Peyer's patch (tissue), 4 donors: ENCODE measurements around the gene KLHDC8A. TPM values are rescaled to one million over a fixed set of nuclear protein-coding genes. Genes with fewer than 3 reads are reported as not detected.

Experiments used
- DNase-seq, 3 donors: peaks; one replicate each; pipeline ENCODE4 v3.0.0-alpha.2; 2017 to 2019
- H3K27ac ChIP-seq, 4 donors: fragments of 200-600 bp; sonication (generic); one replicate each; pipeline ENCODE4 v1.5.1; 2016 to 2019
- H3K27me3 ChIP-seq, 2 donors: fragments of 200-600 bp; sonication (generic); one replicate each; pipeline ENCODE4 v1.5.1; 2019
- H3K36me3 ChIP-seq, 3 donors: fragments of 200-600 bp; sonication (generic); one replicate each; pipeline ENCODE4 v1.5.1; 2016 to 2019
- H3K4me1 ChIP-seq, 4 donors: fragments of 200-600 bp; sonication (generic); one replicate each; pipeline ENCODE4 v1.5.1; 2016 to 2019
- H3K4me3 ChIP-seq, 4 donors: fragments of 200-600 bp; sonication (generic); 1 replicate in 3 of 4; 2 replicates in 1 of 4; pipeline ENCODE4 v1.5.1; 2016 to 2019; ENCODE audit warnings: mild to moderate bottlenecking in 1 of 4
- H3K9me3 ChIP-seq, 4 donors: fragments of 200-600 bp; sonication (generic); one replicate each; pipeline ENCODE4 v1.5.1; 2016 to 2019; ENCODE audit warnings: mild to moderate bottlenecking in 1 of 4
- POLR2A ChIP-seq, 2 donors: fragments of 450-650 bp; IDR thresholded peaks; one replicate each; pipeline ENCODE4 v1.5.1; 2017; ENCODE audit warnings: antibody characterized with exemption in 2 of 2, mild to moderate bottlenecking in 2 of 2, moderate library complexity in 2 of 2
- total RNA-seq, 4 donors: library from RNA; depleted of rRNA; stranded (reverse); fragments of >200 nt; gene quantifications; one replicate each; pipeline ENCODE4 v1.1.0, GENCODE V29; 2016
- TF ChIP-seq, protein P1 (sequence below), 6 experiments: fragments of 450-650 bp in 4 of 6; fragments of 200-600 bp in 2 of 6; sonication (generic) in 1 of 6; IDR thresholded peaks; one replicate each; pipeline ENCODE4 v1.5.1; 2017 to 2019; ENCODE audit warnings: antibody characterized with exemption in 6 of 6, mild to moderate bottlenecking in 3 of 6, moderate library complexity in 1 of 6

The KLHDC8A gene
- total RNA-seq, 4 donors from 2014 or later: not detected

- Histone ChIP-seq H3K36me3 (no peaks in the 10 kb centered on the region), H3K4me1 (no peaks in the 10 kb centered on the region), H3K9me3 (no peaks in the 10 kb centered on the region), H3K27ac (no peak overlapping the region), H3K4me3 (no peak overlapping the region), H3K27me3 (no peaks in the 10 kb centered on the region)
- DNase-seq: no peak
- TF ChIP-seq, protein P1, sequence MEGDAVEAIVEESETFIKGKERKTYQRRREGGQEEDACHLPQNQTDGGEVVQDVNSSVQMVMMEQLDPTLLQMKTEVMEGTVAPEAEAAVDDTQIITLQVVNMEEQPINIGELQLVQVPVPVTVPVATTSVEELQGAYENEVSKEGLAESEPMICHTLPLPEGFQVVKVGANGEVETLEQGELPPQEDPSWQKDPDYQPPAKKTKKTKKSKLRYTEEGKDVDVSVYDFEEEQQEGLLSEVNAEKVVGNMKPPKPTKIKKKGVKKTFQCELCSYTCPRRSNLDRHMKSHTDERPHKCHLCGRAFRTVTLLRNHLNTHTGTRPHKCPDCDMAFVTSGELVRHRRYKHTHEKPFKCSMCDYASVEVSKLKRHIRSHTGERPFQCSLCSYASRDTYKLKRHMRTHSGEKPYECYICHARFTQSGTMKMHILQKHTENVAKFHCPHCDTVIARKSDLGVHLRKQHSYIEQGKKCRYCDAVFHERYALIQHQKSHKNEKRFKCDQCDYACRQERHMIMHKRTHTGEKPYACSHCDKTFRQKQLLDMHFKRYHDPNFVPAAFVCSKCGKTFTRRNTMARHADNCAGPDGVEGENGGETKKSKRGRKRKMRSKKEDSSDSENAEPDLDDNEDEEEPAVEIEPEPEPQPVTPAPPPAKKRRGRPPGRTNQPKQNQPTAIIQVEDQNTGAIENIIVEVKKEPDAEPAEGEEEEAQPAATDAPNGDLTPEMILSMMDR (IDR thresholded peaks at IDR 0.05): no peak
- no peak for TF ChIP-seq POLR2A (IDR thresholded peaks at IDR 0.05)
Observed at GRCh38 chr1:205332015-205332791, 24.5 kb downstream of the KLHDC8A start.

GRCh38 chr1:205330150-205330549 lies 26.6 kb downstream of the KLHDC8A start:
- no peak for DNase-seq

GRCh38 chr1:205329719-205330118 lies 27.0 kb downstream of the KLHDC8A start:
- Histone ChIP-seq H3K9me3 (no peaks in the 10 kb centered on the region), H3K36me3 (no peaks in the 10 kb centered on the region), H3K27ac (no peak overlapping the region), H3K4me1 (peaks cover 0 to 8% (median 7%) of the 10 kb centered on the region in 4 donors), H3K27me3 (no peaks in the 10 kb centered on the region), H3K4me3 (no peak overlapping the region)
- TF ChIP-seq, protein P1 (IDR thresholded peaks at IDR 0.05): no peak
- no peak for TF ChIP-seq POLR2A (IDR thresholded peaks at IDR 0.05)
- DNase-seq: no peak

More at GRCh38 chr1:205330150-205330549, 26.6 kb downstream of the KLHDC8A start:
- Histone ChIP-seq H3K4me1 (peaks cover 0 to 4% (median 3%) of the 10 kb centered on the region in 4 donors), H3K27me3 (no peaks in the 10 kb centered on the region), H3K27ac (no peak overlapping the region), H3K36me3 (no peaks in the 10 kb centered on the region), H3K9me3 (no peaks in the 10 kb centered on the region), H3K4me3 (no peak overlapping the region)
- no peak for TF ChIP-seq POLR2A (IDR thresholded peaks at IDR 0.05)
- TF ChIP-seq, protein P1 (IDR thresholded peaks at IDR 0.05): no peak

- no peak for DNase-seq
- H3K27me3 ChIP-seq: no peaks in the 10 kb centered on the region
- no peaks in the 10 kb centered on the region for H3K9me3 ChIP-seq
- peaks cover 0 to 12% (median 8%) of the 10 kb centered on the region in 4 donors for H3K4me1 ChIP-seq
- no peak for TF ChIP-seq POLR2A (IDR thresholded peaks at IDR 0.05)
- TF ChIP-seq, protein P1 (IDR thresholded peaks at IDR 0.05): no peak
- H3K27ac ChIP-seq: no peak overlapping the region
- no peaks in the 10 kb centered on the region for H3K36me3 ChIP-seq
- no peak overlapping the region for H3K4me3 ChIP-seq
Observed at GRCh38 chr1:205328476-205328875, 28.2 kb downstream of the KLHDC8A start.

DNA sequence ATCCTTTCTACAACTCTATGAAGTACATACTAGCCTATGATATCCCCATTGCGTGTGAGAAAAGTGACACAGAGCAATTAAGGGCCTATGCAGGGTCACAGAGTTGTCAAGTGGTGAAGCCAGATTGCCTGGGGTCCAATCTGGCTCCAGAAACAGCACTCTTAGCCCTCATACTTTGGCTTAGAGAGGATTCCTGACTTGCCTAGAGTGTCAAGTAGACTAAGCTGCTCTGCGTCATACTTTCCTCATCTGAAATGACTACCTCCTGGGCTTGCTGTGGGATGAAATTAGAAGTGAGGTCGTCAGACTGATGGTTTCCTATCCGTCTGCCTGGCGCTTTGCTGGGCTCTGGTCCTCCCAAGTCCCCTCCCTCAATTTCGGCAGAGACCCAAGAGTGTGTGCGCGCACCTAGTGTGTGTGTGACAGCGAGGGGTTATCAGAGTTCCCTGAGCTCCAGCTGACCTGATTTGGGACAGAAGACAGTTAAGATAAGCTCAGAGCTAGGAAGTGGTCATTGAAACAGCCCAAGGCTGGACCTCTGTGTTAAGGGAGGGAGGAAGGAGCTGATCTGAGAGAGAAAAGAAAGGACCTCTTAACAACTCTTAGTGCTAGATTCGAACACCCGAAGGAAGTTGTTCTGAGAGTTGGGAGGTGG lies 29.8 kb downstream of the KLHDC8A start:
- Histone ChIP-seq H3K4me3 (no peak overlapping the region), H3K27ac (no peak overlapping the region), H3K9me3 (no peaks in the 10 kb centered on the region), H3K27me3 (no peaks in the 10 kb centered on the region), H3K36me3 (no peaks in the 10 kb centered on the region), H3K4me1 (peaks cover 0 to 12% (median 8%) of the 10 kb centered on the region in 4 donors)
- no peak for DNase-seq
- TF ChIP-seq, protein P1 (IDR thresholded peaks at IDR 0.05): no peak
- TF ChIP-seq POLR2A (IDR thresholded peaks at IDR 0.05): no peak
